Measurements from ENCODE around the gene TMPRSS11A.

- TF ChIP-seq, protein P1, sequence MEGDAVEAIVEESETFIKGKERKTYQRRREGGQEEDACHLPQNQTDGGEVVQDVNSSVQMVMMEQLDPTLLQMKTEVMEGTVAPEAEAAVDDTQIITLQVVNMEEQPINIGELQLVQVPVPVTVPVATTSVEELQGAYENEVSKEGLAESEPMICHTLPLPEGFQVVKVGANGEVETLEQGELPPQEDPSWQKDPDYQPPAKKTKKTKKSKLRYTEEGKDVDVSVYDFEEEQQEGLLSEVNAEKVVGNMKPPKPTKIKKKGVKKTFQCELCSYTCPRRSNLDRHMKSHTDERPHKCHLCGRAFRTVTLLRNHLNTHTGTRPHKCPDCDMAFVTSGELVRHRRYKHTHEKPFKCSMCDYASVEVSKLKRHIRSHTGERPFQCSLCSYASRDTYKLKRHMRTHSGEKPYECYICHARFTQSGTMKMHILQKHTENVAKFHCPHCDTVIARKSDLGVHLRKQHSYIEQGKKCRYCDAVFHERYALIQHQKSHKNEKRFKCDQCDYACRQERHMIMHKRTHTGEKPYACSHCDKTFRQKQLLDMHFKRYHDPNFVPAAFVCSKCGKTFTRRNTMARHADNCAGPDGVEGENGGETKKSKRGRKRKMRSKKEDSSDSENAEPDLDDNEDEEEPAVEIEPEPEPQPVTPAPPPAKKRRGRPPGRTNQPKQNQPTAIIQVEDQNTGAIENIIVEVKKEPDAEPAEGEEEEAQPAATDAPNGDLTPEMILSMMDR (IDR thresholded peaks at IDR 0.05), result no peak
- no peak for TF ChIP-seq POLR2AphosphoS5 (IDR thresholded peaks at IDR 0.05)
- TF ChIP-seq POLR2A (IDR thresholded peaks at IDR 0.05), result no peak
Observed at GRCh38 chr4:67877086-67877485, 86.2 kb downstream of the TMPRSS11A start.
